Germinal center (tissue), 1 donor: Measurements from ENCODE around the gene DCP1A.
"Not testable (repeated sequence)": the region's sequence is repeated elsewhere in the genome, so short reads cannot be mapped to it uniquely, and the experiment has no call there.

ENCODE experiments used
- DNase-seq: peaks from one replicate; pipeline ENCODE4 v3.0.0; 2012; ENCODE audit warnings: mixed read lengths, low spot score

Gene DCP1A

DNA sequence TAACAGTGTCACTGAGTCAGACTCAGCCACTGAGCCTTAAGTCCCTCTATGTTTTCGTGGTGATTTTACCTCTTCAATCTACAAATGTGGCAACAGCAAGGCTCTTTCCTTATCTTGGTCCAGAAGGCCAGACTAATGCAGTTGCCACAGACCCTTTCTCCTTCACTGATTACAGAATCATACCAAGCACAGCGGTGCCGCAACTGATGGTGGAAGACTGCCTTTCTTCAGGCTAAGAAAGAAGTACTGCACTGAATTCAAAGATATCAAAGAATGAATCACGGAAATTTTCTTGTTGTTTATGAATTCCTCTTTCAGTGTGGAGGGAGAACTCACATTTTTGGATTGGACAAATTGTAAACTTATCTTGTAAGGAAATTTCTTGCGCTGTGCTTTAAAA, 18.6 kb downstream of the DCP1A start:
- no peak for DNase-seq

DNA sequence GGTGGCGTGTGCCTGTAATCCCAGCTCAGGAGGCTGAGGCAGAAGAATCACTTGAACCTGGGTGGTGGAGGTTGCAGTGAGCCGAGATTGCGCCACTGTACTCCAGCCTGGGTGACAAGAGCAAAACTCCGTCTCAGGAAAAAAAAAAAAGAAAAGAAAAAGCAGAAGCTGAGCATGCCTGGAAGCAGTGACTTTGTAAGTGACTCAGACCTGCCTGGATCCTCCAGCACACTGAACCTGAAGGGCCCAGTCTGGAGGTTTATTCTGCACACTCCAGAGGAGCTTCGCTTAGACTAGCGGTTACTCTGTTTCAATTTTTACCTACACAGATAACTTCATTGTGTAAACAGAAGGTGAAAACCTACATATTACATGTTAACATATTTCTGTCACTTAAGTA, 19.4 kb downstream of the DCP1A start:
- not testable (repeated sequence) for DNase-seq

DNA sequence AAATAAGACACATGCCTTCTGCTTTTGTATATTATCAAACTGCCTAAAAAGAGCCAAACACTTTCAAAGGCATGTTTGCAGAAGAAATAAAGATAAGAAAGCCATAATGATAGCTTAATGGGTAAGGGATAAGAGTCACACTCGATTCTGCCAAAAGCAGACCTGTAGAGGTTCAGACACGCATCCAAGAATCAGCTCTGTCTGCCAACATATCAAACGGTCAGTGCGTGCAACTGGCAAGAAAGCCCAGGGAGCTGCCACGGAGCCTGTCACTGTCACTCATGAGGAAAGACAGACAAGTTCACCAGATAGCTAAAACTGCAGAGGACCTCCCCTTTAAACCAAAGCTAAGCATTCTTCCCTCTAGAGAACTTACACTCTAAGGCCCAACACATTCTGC, 23.2 kb downstream of the DCP1A start:
- DNase-seq: no peak

DNA sequence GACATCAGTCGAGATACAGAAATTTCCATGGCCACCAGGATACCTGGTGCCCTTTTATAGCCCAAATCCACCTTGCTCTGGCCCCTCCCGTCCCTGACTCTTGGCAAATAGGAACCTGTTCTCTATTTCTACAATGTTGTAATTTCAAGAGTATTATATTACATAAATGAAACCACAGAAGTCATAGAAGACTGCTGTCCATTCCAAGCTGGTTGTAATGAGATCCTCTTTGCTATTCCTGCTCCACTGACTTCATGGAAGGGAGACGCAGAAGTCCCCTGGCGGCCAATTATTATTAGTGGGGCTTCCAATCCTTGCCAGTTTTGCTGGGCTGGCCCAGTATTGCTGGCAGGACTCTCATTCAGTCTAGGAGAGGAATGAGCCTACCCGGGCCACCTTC, 26.6 kb downstream of the DCP1A start:
- DNase-seq: no peak

DNA sequence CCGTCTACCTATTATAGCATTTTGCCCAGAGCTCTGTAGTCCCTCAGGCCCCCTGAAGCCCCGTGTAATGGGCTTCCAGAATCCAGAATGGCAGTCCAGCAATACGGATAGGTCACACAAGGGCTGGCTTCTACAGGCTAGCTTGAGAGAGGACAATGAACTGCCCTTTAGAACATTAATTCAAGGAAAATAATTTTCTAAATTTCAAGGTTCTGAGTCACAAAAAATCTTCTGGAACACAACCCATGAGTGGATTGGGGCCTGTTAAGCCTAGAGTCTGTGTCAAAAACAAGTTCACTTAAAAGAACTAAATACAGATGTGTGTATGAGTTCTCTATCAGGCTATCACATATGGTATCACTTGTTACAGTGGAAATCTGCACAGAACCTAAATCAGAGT, 28.8 kb downstream of the DCP1A start:
- DNase-seq: no peak

GRCh38 chr3:53312832-53313231, 34.5 kb downstream of the DCP1A start:
- no peak for DNase-seq

GRCh38 chr3:53311882-53312281, 35.5 kb downstream of the DCP1A start:
- DNase-seq: no peak

- no peak for DNase-seq
Measured at GRCh38 chr3:53303957-53304356, 43.4 kb downstream of the DCP1A start.

GRCh38 chr3:53303549-53303948, 43.8 kb downstream of the DCP1A start:
- DNase-seq: no peak

DNA sequence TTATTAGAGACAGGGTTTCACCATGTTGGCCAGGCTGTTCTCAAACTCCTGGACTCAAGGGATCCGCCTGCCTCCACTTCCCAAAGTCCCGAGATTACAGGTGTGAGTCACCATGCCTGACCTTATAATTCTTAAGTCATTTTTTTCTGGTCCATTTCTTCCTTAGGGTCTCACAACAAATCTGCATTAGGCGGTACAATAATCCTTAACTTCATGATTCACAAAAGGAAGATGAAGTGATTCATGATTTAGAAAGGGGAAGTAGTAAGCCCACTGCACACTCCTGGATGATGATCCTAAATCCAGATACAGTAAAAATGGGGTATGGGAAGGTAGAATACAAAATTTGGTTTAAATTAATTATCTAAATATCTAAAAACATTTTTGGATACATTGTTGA, 46.5 kb downstream of the DCP1A start:
- DNase-seq: no peak

GRCh38 chr3:53299611-53300023, 47.7 kb downstream of the DCP1A start:
- DNase-seq: peak; percentile 59

DNA sequence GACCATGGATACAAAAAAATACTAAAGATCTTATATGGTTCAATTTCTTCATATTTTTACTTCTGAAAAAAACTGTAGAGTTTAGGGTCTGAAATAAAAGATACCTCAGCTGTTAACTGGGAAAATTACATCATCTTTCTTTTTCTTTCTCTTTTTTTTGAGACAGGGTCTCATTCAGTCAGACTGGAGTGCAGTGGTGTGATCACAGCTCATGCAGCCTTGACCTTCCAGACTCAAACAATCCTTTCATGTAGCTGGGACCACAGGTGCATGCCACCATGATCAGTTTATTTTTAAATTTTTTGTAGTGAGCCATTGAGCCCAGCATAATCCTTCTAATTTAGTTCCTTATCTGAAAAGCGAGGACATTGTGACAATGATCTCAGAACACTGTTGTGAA, 51.9 kb downstream of the DCP1A start:
- no peak for DNase-seq

DNA sequence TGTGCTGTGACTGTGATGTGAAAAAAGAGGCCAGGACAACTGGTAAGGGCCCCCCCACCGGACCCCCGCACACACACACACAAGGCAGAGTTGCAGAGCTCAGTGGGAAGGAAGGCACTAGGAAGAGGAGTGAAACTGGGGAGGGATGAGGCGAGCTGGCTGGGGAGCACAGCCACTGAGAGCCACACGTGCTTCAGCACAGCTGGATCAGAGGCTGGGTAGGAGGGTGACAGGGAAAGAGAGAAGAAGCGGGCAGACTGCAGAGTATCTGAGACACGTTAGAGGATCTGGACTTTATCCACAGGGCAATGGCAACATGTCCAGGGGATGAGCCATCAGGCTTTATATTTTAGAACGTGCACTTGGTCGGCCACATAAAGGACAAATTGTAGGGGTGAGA, 53.5 kb downstream of the DCP1A start:
- DNase-seq: no peak

- DNase-seq: no peak
Measured at GRCh38 chr3:53288214-53288613, 59.1 kb downstream of the DCP1A start.

- no peak for DNase-seq
Measured at GRCh38 chr3:53287131-53287629, 60.2 kb downstream of the DCP1A start.

GRCh38 chr3:53286727-53287126, 60.6 kb downstream of the DCP1A start:
- DNase-seq: no peak

DNA sequence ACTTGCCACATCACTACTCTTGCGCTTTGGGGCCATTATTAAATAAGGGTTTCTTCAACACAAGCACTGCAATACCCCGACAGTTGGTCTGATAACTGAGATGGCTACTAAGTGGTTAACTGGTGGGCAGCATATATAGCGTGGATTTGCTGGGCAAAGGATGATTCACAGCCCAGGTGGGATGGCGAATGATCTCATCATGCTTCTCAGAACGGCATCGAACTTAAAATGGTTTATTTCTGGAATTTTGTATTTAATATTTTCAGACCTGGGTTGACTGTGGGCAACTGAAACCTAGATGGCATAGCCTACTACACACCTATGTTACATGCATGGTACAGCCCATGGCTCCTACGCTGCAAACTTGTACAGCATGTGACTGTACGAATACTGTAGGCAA, 64.8 kb downstream of the DCP1A start:
- no peak for DNase-seq

GRCh38 chr3:53278667-53279066, 68.7 kb downstream of the DCP1A start:
- DNase-seq: no peak

GRCh38 chr3:53274938-53275605, 72.3 kb downstream of the DCP1A start:
- no peak for DNase-seq

- no peak for DNase-seq
Measured at GRCh38 chr3:53273146-53273670, 74.1 kb downstream of the DCP1A start.

GRCh38 chr3:53269888-53270880, 77.2 kb downstream of the DCP1A start:
- no peak for DNase-seq

DNA sequence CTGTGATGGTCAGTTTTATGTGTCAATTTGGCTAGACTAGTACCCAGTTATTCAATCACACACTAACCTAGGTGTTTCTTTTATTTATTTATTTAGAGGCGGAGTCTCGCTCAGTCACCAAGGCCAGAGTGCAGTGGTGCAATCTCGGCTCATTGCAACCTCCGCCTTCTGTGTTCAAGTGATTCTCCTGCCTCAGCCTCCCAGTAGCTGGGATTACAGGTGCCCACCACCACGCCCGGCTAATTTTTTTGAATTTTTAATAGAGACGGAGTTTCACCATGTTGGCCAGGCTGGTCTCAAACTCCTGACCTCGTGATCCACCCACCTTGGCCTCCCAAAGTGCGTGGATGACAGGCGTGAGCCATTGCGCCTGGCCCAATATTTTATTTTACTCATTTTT, 78.2 kb downstream of the DCP1A start:
- DNase-seq: not testable (repeated sequence)

DNA sequence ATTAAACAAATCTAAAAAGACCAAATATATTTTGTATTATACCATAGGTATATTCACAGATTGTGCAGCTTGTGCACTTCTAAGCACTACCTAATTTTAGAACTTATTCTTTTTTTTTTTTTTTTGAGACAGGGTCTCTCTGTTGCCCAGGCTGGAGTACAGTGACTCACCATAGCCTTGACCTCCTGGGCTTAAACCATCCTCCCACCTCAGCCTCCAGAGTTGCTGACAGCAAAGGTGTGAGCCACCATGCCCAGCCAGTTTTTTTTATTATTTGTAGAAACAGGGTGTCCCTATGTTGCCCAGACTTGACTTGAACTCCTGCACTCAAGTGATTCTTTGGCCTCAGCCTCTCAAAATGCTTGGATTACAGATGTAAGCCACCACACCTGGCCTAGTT, 79.6 kb downstream of the DCP1A start:
- no peak for DNase-seq
